ENCODE data around the gene PCSK5. TPM values are rescaled to one million over a fixed set of nuclear protein-coding genes. Genes with fewer than 3 reads are reported as not detected.

The PCSK5 gene
- total RNA-seq, 2 donors from 2014 or later, result 2.5 to 3.5 TPM

DNA sequence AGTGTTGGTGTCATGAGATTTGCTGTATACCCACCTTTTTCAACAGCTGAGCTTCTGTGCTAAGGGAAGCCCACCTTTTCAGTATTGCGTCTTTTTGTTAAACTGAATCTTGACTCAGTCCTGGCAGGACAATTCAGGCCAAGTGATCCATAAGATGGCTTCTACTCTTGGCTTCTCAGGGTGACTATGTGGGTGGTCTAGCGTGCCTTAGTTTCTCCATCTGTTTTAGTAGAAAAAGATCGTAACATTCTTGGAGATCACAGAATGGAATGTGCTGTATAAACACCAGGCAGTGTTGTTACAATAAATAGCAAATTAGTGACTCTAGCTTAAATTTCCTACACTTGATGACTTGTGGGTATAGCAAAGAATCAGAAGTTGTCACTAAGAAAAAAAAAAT is 66.6 kb downstream of the PCSK5 start:
- Histone ChIP-seq H3K9ac (ENCODE audit: extremely low read depth, low read length, poor library complexity, severe bottlenecking) (no peak overlapping the region), H3K4me1 (ENCODE audit: control insufficient read depth, insufficient read depth, low read length) (peaks cover 8% of the 10 kb centered on the region), H3K27me3 (ENCODE audit: control insufficient read depth, insufficient read depth, low read length, poor library complexity, severe bottlenecking) (peaks cover 94% of the 10 kb centered on the region), H3K4me3 (ENCODE audit: low read length) (no peak overlapping the region), H3K9me3 (ENCODE audit: control insufficient read depth, low read length) (no peaks in the 10 kb centered on the region), H3K27ac (ENCODE audit: low read depth, low read length) (no peak overlapping the region), H3K36me3 (ENCODE audit: control insufficient read depth, insufficient read depth, low read length) (no peaks in the 10 kb centered on the region)
- TF ChIP-seq, protein P1, sequence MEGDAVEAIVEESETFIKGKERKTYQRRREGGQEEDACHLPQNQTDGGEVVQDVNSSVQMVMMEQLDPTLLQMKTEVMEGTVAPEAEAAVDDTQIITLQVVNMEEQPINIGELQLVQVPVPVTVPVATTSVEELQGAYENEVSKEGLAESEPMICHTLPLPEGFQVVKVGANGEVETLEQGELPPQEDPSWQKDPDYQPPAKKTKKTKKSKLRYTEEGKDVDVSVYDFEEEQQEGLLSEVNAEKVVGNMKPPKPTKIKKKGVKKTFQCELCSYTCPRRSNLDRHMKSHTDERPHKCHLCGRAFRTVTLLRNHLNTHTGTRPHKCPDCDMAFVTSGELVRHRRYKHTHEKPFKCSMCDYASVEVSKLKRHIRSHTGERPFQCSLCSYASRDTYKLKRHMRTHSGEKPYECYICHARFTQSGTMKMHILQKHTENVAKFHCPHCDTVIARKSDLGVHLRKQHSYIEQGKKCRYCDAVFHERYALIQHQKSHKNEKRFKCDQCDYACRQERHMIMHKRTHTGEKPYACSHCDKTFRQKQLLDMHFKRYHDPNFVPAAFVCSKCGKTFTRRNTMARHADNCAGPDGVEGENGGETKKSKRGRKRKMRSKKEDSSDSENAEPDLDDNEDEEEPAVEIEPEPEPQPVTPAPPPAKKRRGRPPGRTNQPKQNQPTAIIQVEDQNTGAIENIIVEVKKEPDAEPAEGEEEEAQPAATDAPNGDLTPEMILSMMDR (conservative IDR thresholded peaks at IDR 0.05), result no peak
- 92% methylated on average over 3 of the region's 3 CpGs; no CpG with 5 or more reads in 1 of the 2 experiments for WGBS, 2 experiments (ENCODE audit: insufficient coverage in 1 of 2, insufficient read length in 1 of 2)
- Mint-ChIP-seq H3K27me3 (ENCODE audit: insufficient read depth) (peaks cover 93% of the 10 kb centered on the region), H3K27ac (no peak overlapping the region), H3K9me3 (no peaks in the 10 kb centered on the region), H3K4me3 (no peak overlapping the region), H3K36me3 (ENCODE audit: low read depth) (no peaks in the 10 kb centered on the region), H3K4me1 (peaks cover 43% of the 10 kb centered on the region)
- DNase-seq, result no peak

DNA sequence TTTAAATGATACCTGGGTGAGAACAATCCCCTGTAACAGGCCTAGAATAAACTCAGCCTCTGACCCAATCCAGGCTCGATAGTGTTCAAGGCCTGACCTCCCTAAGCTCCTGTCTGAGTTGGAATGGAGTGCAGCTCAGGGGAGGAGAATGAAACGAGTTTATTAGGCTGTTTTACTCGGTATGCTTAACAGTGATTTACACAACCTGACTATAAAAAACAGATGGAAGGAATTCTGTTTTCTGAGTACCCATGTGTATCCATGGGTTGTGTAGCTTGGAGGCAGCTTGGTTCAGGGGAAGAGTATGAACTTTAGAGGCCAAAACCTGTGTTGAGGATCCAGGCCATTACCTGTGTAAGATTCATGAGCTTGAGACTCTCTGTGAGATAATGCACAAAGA is 67.8 kb downstream of the PCSK5 start:
- H3K36me3 ChIP-seq (ENCODE audit: control insufficient read depth, insufficient read depth, low read length), result no peaks in the 10 kb centered on the region
- TF ChIP-seq, protein P1 (conservative IDR thresholded peaks at IDR 0.05), result no peak
- H3K4me1 Mint-ChIP-seq, result peaks cover 40% of the 10 kb centered on the region
- WGBS, 2 experiments (ENCODE audit: insufficient coverage in 1 of 2, insufficient read length in 1 of 2), result 81% methylated on average over 3 of the region's 3 CpGs; no CpG with 5 or more reads in 1 of the 2 experiments
- H3K4me3 ChIP-seq (ENCODE audit: low read length), result no peak overlapping the region
- H3K4me3 Mint-ChIP-seq, result no peak overlapping the region
- DNase-seq, result no peak
- peaks cover 8% of the 10 kb centered on the region for H3K4me1 ChIP-seq (ENCODE audit: control insufficient read depth, insufficient read depth, low read length)
- H3K27me3 Mint-ChIP-seq (ENCODE audit: insufficient read depth), result peaks cover 93% of the 10 kb centered on the region
- H3K9me3 ChIP-seq (ENCODE audit: control insufficient read depth, low read length), result no peaks in the 10 kb centered on the region
- no peaks in the 10 kb centered on the region for H3K9me3 Mint-ChIP-seq
- H3K9ac ChIP-seq (ENCODE audit: extremely low read depth, low read length, poor library complexity, severe bottlenecking), result no peak overlapping the region
- no peak overlapping the region for H3K27ac ChIP-seq (ENCODE audit: low read depth, low read length)
- no peak overlapping the region for H3K27ac Mint-ChIP-seq
- H3K36me3 Mint-ChIP-seq (ENCODE audit: low read depth), result no peaks in the 10 kb centered on the region
- H3K27me3 ChIP-seq (ENCODE audit: control insufficient read depth, insufficient read depth, low read length, poor library complexity, severe bottlenecking), result peaks cover 94% of the 10 kb centered on the region

DNA sequence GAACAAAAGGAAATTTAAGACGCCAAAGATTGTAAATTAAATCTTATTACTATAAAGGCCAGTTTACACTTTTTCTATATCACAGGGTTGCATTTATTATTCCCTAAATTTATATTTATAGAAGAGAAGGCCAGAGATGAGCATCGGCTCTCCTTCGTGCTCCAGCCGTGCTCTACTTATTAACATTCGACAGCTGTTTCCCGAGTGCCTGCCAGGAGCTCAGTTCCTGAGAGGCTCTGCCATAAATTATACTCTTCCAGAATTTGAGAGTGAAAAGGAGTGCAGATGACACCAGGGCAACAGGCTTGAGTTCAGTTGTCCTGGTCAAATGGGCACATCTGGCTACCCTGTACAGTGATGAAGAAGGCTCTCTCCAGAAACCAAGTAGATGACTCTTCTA is 70.1 kb downstream of the PCSK5 start:
- Mint-ChIP-seq H3K36me3 (ENCODE audit: low read depth) (no peaks in the 10 kb centered on the region), H3K4me1 (peaks cover 28% of the 10 kb centered on the region), H3K4me3 (no peak overlapping the region), H3K9me3 (no peaks in the 10 kb centered on the region), H3K27ac (no peak overlapping the region), H3K27me3 (ENCODE audit: insufficient read depth) (peaks cover 92% of the 10 kb centered on the region)
- TF ChIP-seq, protein P1 (conservative IDR thresholded peaks at IDR 0.05), result no peak
- H3K4me1 ChIP-seq (ENCODE audit: control insufficient read depth, insufficient read depth, low read length), result peaks cover 8% of the 10 kb centered on the region
- H3K9ac ChIP-seq (ENCODE audit: extremely low read depth, low read length, poor library complexity, severe bottlenecking), result no peak overlapping the region
- H3K36me3 ChIP-seq (ENCODE audit: control insufficient read depth, insufficient read depth, low read length), result no peaks in the 10 kb centered on the region
- 80 to 83% methylated on average over 1 to 6 of the region's 6 CpGs for WGBS, 2 experiments (ENCODE audit: insufficient coverage in 1 of 2, insufficient read length in 1 of 2)
- no peaks in the 10 kb centered on the region for H3K9me3 ChIP-seq (ENCODE audit: control insufficient read depth, low read length)
- peaks cover 94% of the 10 kb centered on the region for H3K27me3 ChIP-seq (ENCODE audit: control insufficient read depth, insufficient read depth, low read length, poor library complexity, severe bottlenecking)
- H3K4me3 ChIP-seq (ENCODE audit: low read length), result no peak overlapping the region
- no peak overlapping the region for H3K27ac ChIP-seq (ENCODE audit: low read depth, low read length)
- no peak for DNase-seq

Data from endodermal cell (in vitro differentiated cells).